SK-N-SH (cell line): ENCODE measurements around the gene BTBD2. TPM values are rescaled to one million over a fixed set of nuclear protein-coding genes. Genes with fewer than 3 reads are reported as not detected.

ENCODE experiments used
- CTCF ChIA-PET: fragments of 300-600, 350-600 bp; formaldehyde crosslinking; extraction: SDS; loops from one replicate; lab custom pipeline; 2021; lab: Yijun Ruan, JAX
- POLR2A ChIA-PET: fragments of 350-600 bp; sonication (Branson Sonifier 250); formaldehyde crosslinking; extraction: SDS; loops from one replicate; lab custom pipeline; 2020; ENCODE audit warnings: antibody characterized with exemption, inconsistent platforms; lab: Yijun Ruan, JAX
- DNase-seq: peaks from one replicate; pipeline ENCODE4 v3.0.0; 2012
- H2AFZ ChIP-seq: fragments of 200-600 bp; sonication (generic); 2 replicates; pipeline ENCODE4 v1.8.1; 2016; ENCODE audit warnings: antibody characterized with exemption, mild to moderate bottlenecking, low read depth
- H3F3A ChIP-seq: fragments of 200-600 bp; sonication (generic); replicated peaks from 2 replicates; pipeline ENCODE3; 2016; ENCODE audit warnings: antibody characterized with exemption, mild to moderate bottlenecking; ENCODE audit not compliant: insufficient read depth
- H3K27ac ChIP-seq, 2 experiments: fragments of 200-500 bp in 1 of 2; fragments of 200-600 bp in 1 of 2; sonication (Bioruptor generic) in 1 of 2; sonication (generic), shearing (Covaris generic) in 1 of 2; 2 replicates each; pipeline versions ENCODE4 v1.5.1 to v1.6.1; 2014 to 2016; ENCODE audit warnings: low read depth in 2 of 2, inconsistent platforms in 1 of 2, low read length in 1 of 2, mild to moderate bottlenecking in 1 of 2, mixed read lengths in 1 of 2
- H3K27me3 ChIP-seq: fragments of 200-600 bp; sonication (generic), shearing (Covaris generic); 2 replicates; pipeline ENCODE4 v1.6.1; 2016; ENCODE audit warnings: mixed run types; ENCODE audit not compliant: insufficient read depth
- H3K36me3 ChIP-seq, 2 experiments: fragments of 200-500 bp in 1 of 2; fragments of 200-600 bp in 1 of 2; sonication (Bioruptor generic) in 1 of 2; sonication (generic) in 1 of 2; replicated peaks in 1 of 2; 2 replicates each; pipeline versions ENCODE3 to v1.5.1; 2014 to 2016; ENCODE audit warnings: low read length in 1 of 2, mild to moderate bottlenecking in 1 of 2; ENCODE audit not compliant: insufficient read depth in 2 of 2, control insufficient read depth in 1 of 2
- H3K4me1 ChIP-seq, 2 experiments: fragments of 200-500 bp in 1 of 2; fragments of 200-600 bp in 1 of 2; sonication (Bioruptor generic) in 1 of 2; sonication (generic), shearing (Covaris generic) in 1 of 2; 2 replicates each; pipeline versions ENCODE4 v1.5.1 to v1.6.1; 2014 to 2016; ENCODE audit warnings: low read depth in 1 of 2, low read length in 1 of 2, mixed run types in 1 of 2; ENCODE audit not compliant: insufficient read depth in 2 of 2, control insufficient read depth in 1 of 2
- H3K4me2 ChIP-seq: fragments of 200-600 bp; sonication (generic), shearing (Covaris generic); 2 replicates; pipeline ENCODE4 v1.6.1; 2017; ENCODE audit warnings: mixed run types
- H3K4me3 ChIP-seq, 2 experiments: fragments of 200-500 bp in 1 of 2; fragments of 200-600 bp in 1 of 2; sonication (Bioruptor generic) in 1 of 2; sonication (generic), shearing (Covaris generic) in 1 of 2; 2 replicates each; pipeline versions ENCODE4 v1.5.1 to v1.8.1; 2014 to 2016; ENCODE audit warnings: low read depth in 2 of 2, inconsistent platforms in 1 of 2, low read length in 1 of 2, mild to moderate bottlenecking in 1 of 2, mixed read lengths in 1 of 2, moderate library complexity in 1 of 2
- H3K79me2 ChIP-seq: fragments of 200-600 bp; sonication (generic); 2 replicates; pipeline ENCODE4 v1.8.1; 2017; ENCODE audit warnings: mild to moderate bottlenecking; ENCODE audit not compliant: insufficient read depth
- H3K9ac ChIP-seq: fragments of 200-600 bp; sonication (generic); 2 replicates; pipeline ENCODE4 v1.6.1; 2017; ENCODE audit warnings: mixed run types
- H3K9me2 ChIP-seq: fragments of 200-600 bp; sonication (generic); 2 replicates; pipeline ENCODE4 v1.6.1; 2017; ENCODE audit warnings: mixed run types
- H3K9me3 ChIP-seq: fragments of 200-600 bp; sonication (generic); 2 replicates; pipeline ENCODE4 v1.6.1; 2017; ENCODE audit warnings: mixed run types, mild to moderate bottlenecking, moderate library complexity
- H4K20me1 ChIP-seq: fragments of 200-600 bp; sonication (generic); 2 replicates; pipeline ENCODE4 v1.6.1; 2017; ENCODE audit warnings: mild to moderate bottlenecking, mixed run types; ENCODE audit not compliant: insufficient read depth
- CHD2 ChIP-seq: fragments of 150-350 bp; IDR thresholded peaks from 2 replicates; pipeline ENCODE4 v1.6.1; 2018; ENCODE audit warnings: low read length; ENCODE audit not compliant: partially characterized antibody
- ELF1 ChIP-seq: IDR thresholded peaks from 2 replicates; pipeline ENCODE4 v1.4.0; 2012
- EP300 ChIP-seq, 2 experiments: IDR thresholded peaks; 2 replicates each; pipeline versions ENCODE4 v1.4.0 to v1.6.1; 2012; ENCODE audit warnings: borderline replicate concordance in 1 of 2, low read depth in 1 of 2, low read length in 1 of 2
- EZH2phosphoT487 ChIP-seq: fragments of 200-600 bp; sonication (generic); IDR thresholded peaks from 2 replicates; pipeline ENCODE4 v1.6.1; 2017; ENCODE audit warnings: low read depth, mixed run types, mild to moderate bottlenecking, antibody characterized with exemption, moderate library complexity, borderline replicate concordance
- FOSL2 ChIP-seq: IDR thresholded peaks from 2 replicates; pipeline ENCODE4 v1.4.0; 2012; ENCODE audit warnings: low read depth, mild to moderate bottlenecking, moderate library complexity, borderline replicate concordance
- FOXJ3 ChIP-seq: sonication (generic); formaldehyde crosslinking; IDR thresholded peaks from 2 replicates; pipeline ENCODE4 v1.5.1; 2020; ENCODE audit warnings: mild to moderate bottlenecking, missing genetic modification reagents
- FOXM1 ChIP-seq: IDR thresholded peaks from 2 replicates; pipeline ENCODE4 v1.4.0; 2012; ENCODE audit warnings: low read depth, mild to moderate bottlenecking
- GABPA ChIP-seq: IDR thresholded peaks from 2 replicates; pipeline ENCODE4 v1.4.0; 2012; ENCODE audit warnings: low read depth, mild to moderate bottlenecking
- GATA2 ChIP-seq: sonication (generic); formaldehyde crosslinking; IDR thresholded peaks from 2 replicates; pipeline ENCODE4 v1.5.0; 2020; ENCODE audit warnings: mild to moderate bottlenecking, missing genetic modification reagents
- MXI1 ChIP-seq: IDR thresholded peaks from 2 replicates; pipeline ENCODE4 v1.6.1; 2012; ENCODE audit warnings: mild to moderate bottlenecking, low read depth, low read length, improper control_type of control experiment
- NFIC ChIP-seq: IDR thresholded peaks from 2 replicates; pipeline ENCODE4 v1.4.0; 2012; ENCODE audit warnings: borderline replicate concordance
- NRF1 ChIP-seq: IDR thresholded peaks from 2 replicates; pipeline ENCODE4 v1.6.1; 2012; ENCODE audit warnings: low read depth, mild to moderate bottlenecking, low read length
- RAD21 ChIP-seq: IDR thresholded peaks from 2 replicates; pipeline ENCODE4 v1.6.1; 2012; ENCODE audit warnings: mild to moderate bottlenecking, low read length
- TCF12 ChIP-seq: IDR thresholded peaks from 2 replicates; pipeline ENCODE4 v1.4.0; 2012
- TEAD4 ChIP-seq: IDR thresholded peaks from 2 replicates; pipeline ENCODE4 v1.4.0; 2012; ENCODE audit warnings: mild to moderate bottlenecking, borderline replicate concordance; ENCODE audit not compliant: insufficient read depth
- WGBS: methylation state at CpG from one replicate; pipeline ENCODE4 v1.1.6; 2017; ENCODE audit warnings: low lambda C conversion rate; 5-methylcytosine and 5-hydroxymethylcytosine counted together
- polyA plus RNA-seq, 3 experiments: library from polyadenylated mRNA; depleted of rRNA; stranded (reverse); fragments of >200 nt; gene quantifications; 2 replicates each; pipeline ENCODE4 v1.2.3, GENCODE V29; 2012
- TF ChIP-seq, protein P1 (sequence below): fragments of 200-600 bp; sonication (generic); IDR thresholded peaks from 2 replicates; pipeline ENCODE4 v1.6.1; 2017; ENCODE audit warnings: antibody characterized with exemption, mild to moderate bottlenecking, moderate library complexity
- TF ChIP-seq, protein P2 (sequence below): IDR thresholded peaks from 2 replicates; pipeline ENCODE4; 2012
- TF ChIP-seq, protein P3 (sequence below): IDR thresholded peaks from 2 replicates; pipeline ENCODE4 v1.4.0; 2012; ENCODE audit warnings: low read depth, borderline replicate concordance
- TF ChIP-seq, protein P4 (sequence below): IDR thresholded peaks from 2 replicates; pipeline ENCODE4 v1.4.0; 2012; ENCODE audit warnings: low read depth, borderline replicate concordance
- TF ChIP-seq, protein P5 (sequence below): fragments of 150-350 bp; IDR thresholded peaks from 2 replicates; pipeline ENCODE4 v1.6.1; 2017; ENCODE audit warnings: antibody characterized with exemption, low read length, low read depth, borderline replicate concordance

Gene BTBD2
- polyA plus RNA-seq, 1 of the 3 experiments (the other 2 are of a cell fraction), result 66.8 TPM

DNA sequence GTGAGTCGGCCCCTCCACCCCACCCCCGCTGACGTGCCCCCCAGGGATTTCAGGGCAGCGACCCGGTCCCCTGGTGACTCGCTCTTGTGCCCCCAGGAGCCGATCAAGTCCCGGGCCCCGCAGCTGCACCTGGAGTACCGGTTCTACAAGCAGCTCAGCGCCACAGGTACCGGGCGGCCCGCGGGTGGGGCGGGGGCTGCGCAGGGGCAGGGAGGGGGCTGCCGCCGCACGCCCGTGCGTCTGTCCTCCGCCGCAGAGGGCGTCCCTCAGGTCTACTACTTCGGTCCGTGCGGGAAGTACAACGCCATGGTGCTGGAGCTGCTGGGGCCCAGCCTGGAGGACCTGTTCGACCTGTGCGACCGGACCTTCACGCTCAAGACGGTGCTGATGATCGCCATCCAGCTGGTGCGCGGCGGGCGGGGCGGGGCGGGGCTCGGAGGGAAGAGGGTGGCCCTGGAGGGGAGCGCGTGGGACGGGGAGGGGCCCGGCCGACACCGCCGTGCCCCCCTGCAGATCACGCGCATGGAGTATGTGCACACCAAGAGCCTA, 37.1 kb downstream of the BTBD2 start (continued):
- no peak for TF ChIP-seq EP300 (IDR thresholded peaks at IDR 0.05; ENCODE audit: borderline replicate concordance in 1 of 2, low read depth in 1 of 2, low read length in 1 of 2)

DNA sequence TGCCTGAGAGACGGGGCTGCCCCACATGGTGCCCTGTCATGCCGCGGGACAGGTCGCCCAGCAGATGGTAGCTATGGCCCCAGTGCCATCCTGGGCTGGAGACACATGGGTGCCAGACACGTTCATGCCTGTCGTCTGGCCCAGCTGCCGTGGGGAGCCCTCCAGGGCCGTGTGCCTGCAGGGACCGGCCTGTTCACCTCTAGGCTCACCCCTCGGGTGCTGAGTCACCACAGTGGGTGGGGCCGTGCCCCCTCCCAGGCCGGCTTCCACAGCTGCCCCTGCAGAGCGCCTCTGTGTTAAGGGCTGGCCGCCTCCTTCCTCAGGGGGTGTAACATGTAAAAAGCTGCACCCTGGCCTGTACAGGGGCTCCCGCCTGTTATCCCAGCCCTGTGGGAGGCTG, 38.4 kb downstream of the BTBD2 start:
- peaks cover 5 to 41% of the 10 kb centered on the region in 2 experiments for H3K36me3 ChIP-seq
- ChIA-PET POLR2A (no interaction called here), CTCF (interaction anchor here (0.6 to 2.0 kb wide), 3 partner anchors 12 to 93 kb away, joined by 3 to 5 read pairs (median 5); no protein-coding TSS in a partner anchor)
- H3K4me1 ChIP-seq, result no peaks in the 10 kb centered on the region
- peaks cover 33% of the 10 kb centered on the region for H4K20me1 ChIP-seq
- H3F3A ChIP-seq, result peaks cover 2% of the 10 kb centered on the region
- no peaks in the 10 kb centered on the region for H3K9me3 ChIP-seq
- H3K27ac ChIP-seq, result no peak overlapping the region
- H3K4me2 ChIP-seq, result no peak overlapping the region
- WGBS, result 88% methylated on average over 1 of the region's 15 CpGs
- H3K9ac ChIP-seq, result no peak overlapping the region
- no peak overlapping the region for H3K4me3 ChIP-seq
- H3K9me2 ChIP-seq, result no peaks in the 10 kb centered on the region
- peaks cover 45% of the 10 kb centered on the region; the same call in 1 of the 2 replicates for H3K79me2 ChIP-seq
- DNase-seq, result no peak
- H3K27me3 ChIP-seq, result no peaks in the 10 kb centered on the region
- TF ChIP-seq TCF12 (no peak), RAD21 (no peak)
- H2AFZ ChIP-seq, result no peak overlapping the region

DNA sequence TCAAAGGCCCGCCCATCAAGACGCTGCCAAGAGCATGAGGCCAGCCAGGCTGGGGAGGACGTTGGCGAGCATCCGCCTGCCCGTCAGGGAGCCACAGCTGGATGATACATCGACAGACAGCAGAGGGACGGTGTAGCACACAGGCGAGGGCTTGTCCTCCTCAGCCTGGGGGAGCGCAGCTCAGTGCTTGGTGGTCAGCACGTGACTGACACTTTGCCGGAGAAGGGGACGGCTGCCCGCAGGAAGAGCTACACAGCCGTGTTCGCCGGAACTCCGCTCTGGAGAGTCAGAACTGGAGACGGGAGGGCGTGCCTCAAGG, 40.4 kb downstream of the BTBD2 start:
- ChIA-PET POLR2A (interaction anchor here (0.5 to 0.6 kb wide), 2 partner anchors 133 to 317 kb away, joined by 3 read pairs; no protein-coding TSS in a partner anchor), CTCF (interaction anchor here (1.2 kb wide), 1 partner anchor 29 kb away, joined by 5 read pairs; no protein-coding TSS in a partner anchor)
- DNase-seq, result no peak
- H3F3A ChIP-seq, result no peaks in the 10 kb centered on the region
- H3K4me1 ChIP-seq, result no peaks in the 10 kb centered on the region
- H4K20me1 ChIP-seq, result peaks cover 37% of the 10 kb centered on the region
- peaks cover 59% of the 10 kb centered on the region; the same call in 1 of the 2 replicates for H3K79me2 ChIP-seq
- H3K9ac ChIP-seq, result no peak overlapping the region
- no peak for TF ChIP-seq FOXM1
- TF ChIP-seq, protein P1, sequence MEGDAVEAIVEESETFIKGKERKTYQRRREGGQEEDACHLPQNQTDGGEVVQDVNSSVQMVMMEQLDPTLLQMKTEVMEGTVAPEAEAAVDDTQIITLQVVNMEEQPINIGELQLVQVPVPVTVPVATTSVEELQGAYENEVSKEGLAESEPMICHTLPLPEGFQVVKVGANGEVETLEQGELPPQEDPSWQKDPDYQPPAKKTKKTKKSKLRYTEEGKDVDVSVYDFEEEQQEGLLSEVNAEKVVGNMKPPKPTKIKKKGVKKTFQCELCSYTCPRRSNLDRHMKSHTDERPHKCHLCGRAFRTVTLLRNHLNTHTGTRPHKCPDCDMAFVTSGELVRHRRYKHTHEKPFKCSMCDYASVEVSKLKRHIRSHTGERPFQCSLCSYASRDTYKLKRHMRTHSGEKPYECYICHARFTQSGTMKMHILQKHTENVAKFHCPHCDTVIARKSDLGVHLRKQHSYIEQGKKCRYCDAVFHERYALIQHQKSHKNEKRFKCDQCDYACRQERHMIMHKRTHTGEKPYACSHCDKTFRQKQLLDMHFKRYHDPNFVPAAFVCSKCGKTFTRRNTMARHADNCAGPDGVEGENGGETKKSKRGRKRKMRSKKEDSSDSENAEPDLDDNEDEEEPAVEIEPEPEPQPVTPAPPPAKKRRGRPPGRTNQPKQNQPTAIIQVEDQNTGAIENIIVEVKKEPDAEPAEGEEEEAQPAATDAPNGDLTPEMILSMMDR, result no peak
- TF ChIP-seq FOXJ3 (CRISPR knock-in tag), result no peak
- TF ChIP-seq EZH2phosphoT487, result no peak
- no peak for TF ChIP-seq TCF12
- TF ChIP-seq RAD21, result no peak
- no peak for TF ChIP-seq NRF1
- TF ChIP-seq GABPA, result no peak
- no peak for TF ChIP-seq CHD2
- no peak for TF ChIP-seq MXI1
- TF ChIP-seq, protein P2, sequence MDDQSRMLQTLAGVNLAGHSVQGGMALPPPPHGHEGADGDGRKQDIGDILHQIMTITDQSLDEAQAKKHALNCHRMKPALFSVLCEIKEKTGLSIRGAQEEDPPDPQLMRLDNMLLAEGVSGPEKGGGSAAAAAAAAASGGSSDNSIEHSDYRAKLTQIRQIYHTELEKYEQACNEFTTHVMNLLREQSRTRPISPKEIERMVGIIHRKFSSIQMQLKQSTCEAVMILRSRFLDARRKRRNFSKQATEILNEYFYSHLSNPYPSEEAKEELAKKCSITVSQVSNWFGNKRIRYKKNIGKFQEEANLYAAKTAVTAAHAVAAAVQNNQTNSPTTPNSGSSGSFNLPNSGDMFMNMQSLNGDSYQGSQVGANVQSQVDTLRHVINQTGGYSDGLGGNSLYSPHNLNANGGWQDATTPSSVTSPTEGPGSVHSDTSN, result no peak
- TF ChIP-seq, protein P3, sequence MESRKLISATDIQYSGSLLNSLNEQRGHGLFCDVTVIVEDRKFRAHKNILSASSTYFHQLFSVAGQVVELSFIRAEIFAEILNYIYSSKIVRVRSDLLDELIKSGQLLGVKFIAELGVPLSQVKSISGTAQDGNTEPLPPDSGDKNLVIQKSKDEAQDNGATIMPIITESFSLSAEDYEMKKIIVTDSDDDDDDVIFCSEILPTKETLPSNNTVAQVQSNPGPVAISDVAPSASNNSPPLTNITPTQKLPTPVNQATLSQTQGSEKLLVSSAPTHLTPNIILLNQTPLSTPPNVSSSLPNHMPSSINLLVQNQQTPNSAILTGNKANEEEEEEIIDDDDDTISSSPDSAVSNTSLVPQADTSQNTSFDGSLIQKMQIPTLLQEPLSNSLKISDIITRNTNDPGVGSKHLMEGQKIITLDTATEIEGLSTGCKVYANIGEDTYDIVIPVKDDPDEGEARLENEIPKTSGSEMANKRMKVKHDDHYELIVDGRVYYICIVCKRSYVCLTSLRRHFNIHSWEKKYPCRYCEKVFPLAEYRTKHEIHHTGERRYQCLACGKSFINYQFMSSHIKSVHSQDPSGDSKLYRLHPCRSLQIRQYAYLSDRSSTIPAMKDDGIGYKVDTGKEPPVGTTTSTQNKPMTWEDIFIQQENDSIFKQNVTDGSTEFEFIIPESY, result no peak
- TF ChIP-seq NFIC, result no peak
- TF ChIP-seq FOSL2, result no peak
- TF ChIP-seq, protein P4, sequence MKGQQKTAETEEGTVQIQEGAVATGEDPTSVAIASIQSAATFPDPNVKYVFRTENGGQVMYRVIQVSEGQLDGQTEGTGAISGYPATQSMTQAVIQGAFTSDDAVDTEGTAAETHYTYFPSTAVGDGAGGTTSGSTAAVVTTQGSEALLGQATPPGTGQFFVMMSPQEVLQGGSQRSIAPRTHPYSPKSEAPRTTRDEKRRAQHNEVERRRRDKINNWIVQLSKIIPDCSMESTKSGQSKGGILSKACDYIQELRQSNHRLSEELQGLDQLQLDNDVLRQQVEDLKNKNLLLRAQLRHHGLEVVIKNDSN, result no peak
- TF ChIP-seq, protein P5, sequence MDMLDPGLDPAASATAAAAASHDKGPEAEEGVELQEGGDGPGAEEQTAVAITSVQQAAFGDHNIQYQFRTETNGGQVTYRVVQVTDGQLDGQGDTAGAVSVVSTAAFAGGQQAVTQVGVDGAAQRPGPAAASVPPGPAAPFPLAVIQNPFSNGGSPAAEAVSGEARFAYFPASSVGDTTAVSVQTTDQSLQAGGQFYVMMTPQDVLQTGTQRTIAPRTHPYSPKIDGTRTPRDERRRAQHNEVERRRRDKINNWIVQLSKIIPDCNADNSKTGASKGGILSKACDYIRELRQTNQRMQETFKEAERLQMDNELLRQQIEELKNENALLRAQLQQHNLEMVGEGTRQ, result no peak
- TF ChIP-seq TEAD4, result no peak
- TF ChIP-seq GATA2 (CRISPR knock-in tag), result no peak
- TF ChIP-seq ELF1, result no peak
- no peak overlapping the region for H3K4me3 ChIP-seq
- no peaks in the 10 kb centered on the region for H3K27me3 ChIP-seq
- no peaks in the 10 kb centered on the region for H3K9me3 ChIP-seq
- H3K36me3 ChIP-seq, result peaks cover 0 to 25% of the 10 kb centered on the region in 2 experiments
- H3K27ac ChIP-seq, result no peak overlapping the region
- no peak overlapping the region for H2AFZ ChIP-seq
- WGBS, result 95% methylated on average over 16 of the region's 20 CpGs
- no peak overlapping the region for H3K4me2 ChIP-seq
- no peaks in the 10 kb centered on the region for H3K9me2 ChIP-seq
